ENCODE measurements around the gene CSNK1G3.

DNA sequence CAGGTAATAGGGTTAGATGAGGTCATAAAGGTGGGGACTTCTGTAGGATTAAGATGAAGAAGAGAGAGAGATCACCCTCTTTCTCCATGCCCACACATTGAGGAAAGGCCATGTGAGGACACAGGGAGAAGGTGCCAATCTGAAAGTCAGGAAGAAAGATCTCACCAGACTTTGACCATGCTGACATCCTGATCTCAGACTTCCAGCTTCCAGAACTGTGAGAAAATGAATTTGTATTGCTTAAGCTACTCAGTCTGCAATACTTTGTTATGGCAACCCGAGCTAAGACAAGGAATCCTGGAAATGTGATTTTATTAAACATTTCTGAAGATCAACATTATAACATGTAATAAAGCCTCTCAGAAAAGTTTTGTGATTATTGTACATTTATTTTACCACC lies 3.5 kb upstream of the CSNK1G3 start:
- TF ChIP-seq, protein P1, sequence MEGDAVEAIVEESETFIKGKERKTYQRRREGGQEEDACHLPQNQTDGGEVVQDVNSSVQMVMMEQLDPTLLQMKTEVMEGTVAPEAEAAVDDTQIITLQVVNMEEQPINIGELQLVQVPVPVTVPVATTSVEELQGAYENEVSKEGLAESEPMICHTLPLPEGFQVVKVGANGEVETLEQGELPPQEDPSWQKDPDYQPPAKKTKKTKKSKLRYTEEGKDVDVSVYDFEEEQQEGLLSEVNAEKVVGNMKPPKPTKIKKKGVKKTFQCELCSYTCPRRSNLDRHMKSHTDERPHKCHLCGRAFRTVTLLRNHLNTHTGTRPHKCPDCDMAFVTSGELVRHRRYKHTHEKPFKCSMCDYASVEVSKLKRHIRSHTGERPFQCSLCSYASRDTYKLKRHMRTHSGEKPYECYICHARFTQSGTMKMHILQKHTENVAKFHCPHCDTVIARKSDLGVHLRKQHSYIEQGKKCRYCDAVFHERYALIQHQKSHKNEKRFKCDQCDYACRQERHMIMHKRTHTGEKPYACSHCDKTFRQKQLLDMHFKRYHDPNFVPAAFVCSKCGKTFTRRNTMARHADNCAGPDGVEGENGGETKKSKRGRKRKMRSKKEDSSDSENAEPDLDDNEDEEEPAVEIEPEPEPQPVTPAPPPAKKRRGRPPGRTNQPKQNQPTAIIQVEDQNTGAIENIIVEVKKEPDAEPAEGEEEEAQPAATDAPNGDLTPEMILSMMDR (conservative IDR thresholded peaks at IDR 0.05 in 1 of 2, IDR thresholded peaks at IDR 0.05 in 1 of 2; ENCODE audit: low read depth in 1 of 2, low read length in 2 of 2): no peak
- TF ChIP-seq EZH2 (IDR thresholded peaks at IDR 0.05; ENCODE audit: low read length, missing control alignments): no peak

Measured in fibroblast of lung (primary cell).